Chondrocyte (in vitro differentiated cells): Measurements from ENCODE around the gene VANGL2. TPM values are rescaled to one million over a fixed set of nuclear protein-coding genes. Genes with fewer than 3 reads are reported as not detected.

Source experiments
- DNase-seq: peaks from one replicate; pipeline ENCODE4 v3.0.0; 2021; ENCODE audit warnings: mixed read lengths, low spot score
- H3K27ac Mint-ChIP-seq: one replicate; pipeline ENCODE4 v1.8.0; 2021; ENCODE audit warnings: mild to moderate bottlenecking, moderate library complexity, mixed read lengths; ENCODE audit not compliant: unreplicated experiment
- H3K27me3 Mint-ChIP-seq: 2 replicates; pipeline ENCODE4 v1.8.0; 2021; ENCODE audit warnings: low read depth, mixed read lengths
- H3K36me3 Mint-ChIP-seq: 2 replicates; pipeline ENCODE4 v1.8.0; 2021; ENCODE audit warnings: low read depth, mixed read lengths
- H3K4me1 Mint-ChIP-seq: 2 replicates; pipeline ENCODE4 v1.8.0; 2021; ENCODE audit warnings: low read depth, mild to moderate bottlenecking, mixed read lengths
- H3K4me3 Mint-ChIP-seq: one replicate; pipeline ENCODE4 v1.8.0; 2021; ENCODE audit warnings: mild to moderate bottlenecking, moderate library complexity, mixed read lengths; ENCODE audit not compliant: unreplicated experiment
- H3K9me3 Mint-ChIP-seq: 2 replicates; pipeline ENCODE4 v1.8.0; 2021; ENCODE audit warnings: low read depth, mixed read lengths
- CTCF ChIP-seq: fragments of 200-600 bp; sonication (generic); IDR thresholded peaks from 2 replicates; pipeline ENCODE4 v1.5.0; 2021; ENCODE audit warnings: antibody characterized with exemption, mild to moderate bottlenecking, moderate library complexity
- total RNA-seq: library from RNA; stranded (reverse); gene quantifications from 3 replicates; pipeline ENCODE4 v1.2.1, GENCODE V29; 2021

The VANGL2 gene
- total RNA-seq, 1 donor from 2014 or later = 11.3 TPM

- peaks cover 22% of the 10 kb centered on the region for H3K4me1 Mint-ChIP-seq
- TF ChIP-seq CTCF = no peak
- no peak overlapping the region for H3K27ac Mint-ChIP-seq
- no peaks in the 10 kb centered on the region for H3K9me3 Mint-ChIP-seq
- no peaks in the 10 kb centered on the region for H3K27me3 Mint-ChIP-seq
- no peak for DNase-seq
- no peaks in the 10 kb centered on the region for H3K36me3 Mint-ChIP-seq
- no peak overlapping the region for H3K4me3 Mint-ChIP-seq
These were observed 6.0 kb downstream of the VANGL2 start for GRCh38 chr1:160406131-160406968.

GRCh38 chr1:160407839-160408801 lies 7.8 kb downstream of the VANGL2 start:
- Mint-ChIP-seq H3K36me3 (no peaks in the 10 kb centered on the region), H3K4me3 (no peak overlapping the region), H3K27ac (no peak overlapping the region), H3K4me1 (peaks cover 15% of the 10 kb centered on the region), H3K9me3 (no peaks in the 10 kb centered on the region), H3K27me3 (no peaks in the 10 kb centered on the region)
- no peak for DNase-seq
- no peak for TF ChIP-seq CTCF

GRCh38 chr1:160408864-160409263 lies 8.5 kb downstream of the VANGL2 start:
- H3K4me1 Mint-ChIP-seq = peaks cover 15% of the 10 kb centered on the region
- no peaks in the 10 kb centered on the region for H3K9me3 Mint-ChIP-seq
- H3K4me3 Mint-ChIP-seq = no peak overlapping the region
- no peaks in the 10 kb centered on the region for H3K36me3 Mint-ChIP-seq
- TF ChIP-seq CTCF = no peak
- no peak overlapping the region for H3K27ac Mint-ChIP-seq
- DNase-seq = no peak
- no peaks in the 10 kb centered on the region for H3K27me3 Mint-ChIP-seq

- H3K27me3 Mint-ChIP-seq = no peaks in the 10 kb centered on the region
- no peak overlapping the region for H3K4me3 Mint-ChIP-seq
- peaks cover 15% of the 10 kb centered on the region for H3K4me1 Mint-ChIP-seq
- no peaks in the 10 kb centered on the region for H3K36me3 Mint-ChIP-seq
- TF ChIP-seq CTCF = no peak
- no peaks in the 10 kb centered on the region for H3K9me3 Mint-ChIP-seq
- no peak for DNase-seq
- H3K27ac Mint-ChIP-seq = no peak overlapping the region
These were observed 9.1 kb downstream of the VANGL2 start for GRCh38 chr1:160409486-160409885.

- DNase-seq = no peak
- Mint-ChIP-seq H3K4me3 (no peak overlapping the region), H3K36me3 (no peaks in the 10 kb centered on the region), H3K9me3 (no peaks in the 10 kb centered on the region), H3K27ac (no peak overlapping the region), H3K4me1 (peaks cover 15% of the 10 kb centered on the region), H3K27me3 (no peaks in the 10 kb centered on the region)
- no peak for TF ChIP-seq CTCF
These were observed 10.1 kb downstream of the VANGL2 start for GRCh38 chr1:160410406-160411005.
